Astrocyte (in vitro differentiated cells and primary cell): Measurements from ENCODE around the gene LRRN4. TPM values are rescaled to one million over a fixed set of nuclear protein-coding genes. Genes with fewer than 3 reads are reported as not detected.

ENCODE experiments used
- DNase-seq: peaks from one replicate; pipeline ENCODE4 v3.0.0-alpha.2; 2010; ENCODE audit warnings: low read depth
- FAIRE-seq: peaks from 2 replicates; lab custom pipeline; 2011; peaks lifted over from hg19 to GRCh38; lab: Jason Lieb, UNC
- H2AFZ ChIP-seq: 2 replicates; pipeline ENCODE4 v1.6.0; 2012; ENCODE audit warnings: low read depth, low read length, inconsistent platforms
- H3K27ac ChIP-seq: 2 replicates; pipeline ENCODE4 v1.5.1; 2011; ENCODE audit warnings: low read depth, low read length, inconsistent platforms
- H3K27me3 ChIP-seq: 2 replicates; pipeline ENCODE4 v1.6.0; 2011; ENCODE audit warnings: low read length, inconsistent platforms; ENCODE audit not compliant: insufficient read depth
- H3K36me3 ChIP-seq: 2 replicates; pipeline ENCODE4 v1.5.1; 2011; ENCODE audit warnings: low read length, inconsistent platforms; ENCODE audit not compliant: insufficient read depth
- H3K4me1 ChIP-seq: 2 replicates; pipeline ENCODE4 v1.5.1; 2011; ENCODE audit warnings: low read length, inconsistent platforms; ENCODE audit not compliant: insufficient read depth
- H3K4me2 ChIP-seq: 2 replicates; pipeline ENCODE4 v1.6.0; 2012; ENCODE audit warnings: low read length, inconsistent platforms
- H3K4me3 ChIP-seq: 2 replicates; pipeline ENCODE4 v1.5.1; 2011; ENCODE audit warnings: low read depth, mild to moderate bottlenecking, low read length, inconsistent platforms; ENCODE audit not compliant: insufficient read depth
- H3K79me2 ChIP-seq: 2 replicates; pipeline ENCODE4 v1.6.0; 2012; ENCODE audit warnings: mild to moderate bottlenecking, low read length, inconsistent platforms; ENCODE audit not compliant: insufficient read depth
- H3K9ac ChIP-seq: 2 replicates; pipeline ENCODE4 v1.6.0; 2012; ENCODE audit warnings: mild to moderate bottlenecking, low read length, inconsistent platforms
- H3K9me3 ChIP-seq: 2 replicates; pipeline ENCODE4 v1.5.1; 2012; ENCODE audit warnings: low read depth, mild to moderate bottlenecking, low read length, inconsistent platforms; ENCODE audit not compliant: insufficient read depth
- H4K20me1 ChIP-seq: 2 replicates; pipeline ENCODE4 v1.6.0; 2012; ENCODE audit warnings: low read length, inconsistent platforms; ENCODE audit not compliant: insufficient read depth
- H3K27ac Mint-ChIP-seq: one replicate; pipeline ENCODE4 v1.8.0; 2021; ENCODE audit warnings: mild to moderate bottlenecking, mixed read lengths; ENCODE audit not compliant: unreplicated experiment
- H3K27me3 Mint-ChIP-seq: one replicate; pipeline ENCODE4 v1.8.0; 2021; ENCODE audit warnings: low read depth, mixed read lengths; ENCODE audit not compliant: unreplicated experiment
- H3K36me3 Mint-ChIP-seq: one replicate; pipeline ENCODE4 v1.8.0; 2021; ENCODE audit warnings: low read depth, mixed read lengths; ENCODE audit not compliant: unreplicated experiment
- H3K4me1 Mint-ChIP-seq: one replicate; pipeline ENCODE4 v1.8.0; 2021; ENCODE audit warnings: low read depth, mixed read lengths; ENCODE audit not compliant: unreplicated experiment
- H3K4me3 Mint-ChIP-seq: one replicate; pipeline ENCODE4 v1.8.0; 2021; ENCODE audit warnings: mild to moderate bottlenecking, moderate library complexity, mixed read lengths; ENCODE audit not compliant: unreplicated experiment
- H3K9me3 Mint-ChIP-seq: one replicate; pipeline ENCODE4 v1.8.0; 2021; ENCODE audit warnings: mild to moderate bottlenecking, mixed read lengths; ENCODE audit not compliant: unreplicated experiment
- CTCF ChIP-seq: IDR thresholded peaks from 2 replicates; pipeline ENCODE4 v1.5.1; 2011; ENCODE audit warnings: low read depth, mild to moderate bottlenecking, inconsistent platforms, low read length, moderate library complexity; ENCODE audit not compliant: insufficient read depth
- EZH2 ChIP-seq: IDR thresholded peaks from 2 replicates; pipeline ENCODE4 v1.6.1; 2012; ENCODE audit warnings: mild to moderate bottlenecking, low read length, inconsistent platforms; ENCODE audit not compliant: insufficient read depth
- total RNA-seq: library from RNA; stranded (reverse); gene quantifications from 2 replicates; pipeline ENCODE4 v1.2.1, GENCODE V29; 2021

Gene LRRN4
- total RNA-seq, 1 donor from 2014 or later, result 1.0 TPM

- Histone ChIP-seq H3K79me2 (peaks cover 21% of the 10 kb centered on the region), H3K4me1 (no peaks in the 10 kb centered on the region), H3K9me3 (no peaks in the 10 kb centered on the region), H4K20me1 (peaks cover 64% of the 10 kb centered on the region), H2AFZ (no peak overlapping the region), H3K27me3 (no peaks in the 10 kb centered on the region), H3K4me2 (no peak overlapping the region), H3K27ac (no peak overlapping the region), H3K36me3 (peaks cover 10% of the 10 kb centered on the region), H3K9ac (no peak overlapping the region), H3K4me3 (no peak overlapping the region)
- Mint-ChIP-seq H3K4me1 (peaks cover 15% of the 10 kb centered on the region), H3K27ac (no peak overlapping the region), H3K36me3 (peaks cover 10% of the 10 kb centered on the region), H3K9me3 (peaks cover 5% of the 10 kb centered on the region), H3K27me3 (no peaks in the 10 kb centered on the region), H3K4me3 (no peak overlapping the region)
- no peak for FAIRE-seq
- DNase-seq, result no peak
- TF ChIP-seq EZH2, result no peak
- TF ChIP-seq CTCF, result no peak
Measured at GRCh38 chr20:6030453-6031080, 23.3 kb downstream of the LRRN4 start.

DNA sequence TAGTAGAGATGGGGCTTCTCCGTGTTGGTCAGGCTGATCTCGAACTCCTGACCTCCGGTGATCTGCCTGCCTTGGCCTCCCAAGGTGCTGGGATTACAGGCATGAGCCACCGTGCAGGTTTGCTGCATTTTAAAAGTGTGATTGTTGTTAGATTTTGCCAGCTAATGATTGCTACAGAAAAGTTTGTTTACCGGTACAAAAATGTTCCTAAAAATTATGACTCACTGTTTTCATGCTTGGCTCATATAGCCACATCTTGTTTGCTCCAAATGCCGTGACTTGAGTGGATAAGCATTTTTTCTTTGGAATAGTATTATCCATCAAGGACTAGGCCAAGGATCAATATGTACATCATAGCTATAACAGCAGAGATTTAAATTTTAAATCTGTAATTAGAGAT is 24.3 kb downstream of the LRRN4 start:
- H3K27ac ChIP-seq, result no peak overlapping the region
- Mint-ChIP-seq H3K27me3 (no peaks in the 10 kb centered on the region), H3K4me1 (peaks cover 13% of the 10 kb centered on the region), H3K9me3 (peaks cover 12% of the 10 kb centered on the region), H3K36me3 (peaks cover 19% of the 10 kb centered on the region), H3K27ac (no peak overlapping the region), H3K4me3 (no peak overlapping the region)
- peaks cover 16% of the 10 kb centered on the region for H3K36me3 ChIP-seq
- no peaks in the 10 kb centered on the region for H3K27me3 ChIP-seq
- no peak overlapping the region for H3K9ac ChIP-seq
- H3K9me3 ChIP-seq, result peaks cover 2% of the 10 kb centered on the region
- H3K4me1 ChIP-seq, result no peaks in the 10 kb centered on the region
- TF ChIP-seq EZH2 (no peak), CTCF (no peak)
- H4K20me1 ChIP-seq, result peaks cover 69% of the 10 kb centered on the region
- DNase-seq (no peak), FAIRE-seq (no peak)
- H2AFZ ChIP-seq, result no peak overlapping the region
- peaks cover 30% of the 10 kb centered on the region for H3K79me2 ChIP-seq
- H3K4me3 ChIP-seq, result no peak overlapping the region
- no peak overlapping the region for H3K4me2 ChIP-seq

GRCh38 chr20:6028818-6029217 is 25.0 kb downstream of the LRRN4 start:
- peaks cover 30% of the 10 kb centered on the region for H3K79me2 ChIP-seq
- FAIRE-seq (no peak), DNase-seq (no peak)
- no peak for TF ChIP-seq EZH2
- no peak for TF ChIP-seq CTCF
- Mint-ChIP-seq H3K4me1 (peaks cover 6% of the 10 kb centered on the region), H3K36me3 (peaks cover 24% of the 10 kb centered on the region), H3K27me3 (no peaks in the 10 kb centered on the region), H3K4me3 (no peak overlapping the region), H3K9me3 (peaks cover 12% of the 10 kb centered on the region), H3K27ac (no peak overlapping the region)
- no peak overlapping the region for H3K27ac ChIP-seq
- no peak overlapping the region for H2AFZ ChIP-seq
- H3K36me3 ChIP-seq, result peaks cover 21% of the 10 kb centered on the region
- peaks cover 62% of the 10 kb centered on the region for H4K20me1 ChIP-seq
- H3K4me2 ChIP-seq, result no peak overlapping the region
- H3K9ac ChIP-seq, result no peak overlapping the region
- no peaks in the 10 kb centered on the region for H3K4me1 ChIP-seq
- peaks cover 2% of the 10 kb centered on the region for H3K9me3 ChIP-seq
- H3K4me3 ChIP-seq, result no peak overlapping the region
- no peaks in the 10 kb centered on the region for H3K27me3 ChIP-seq
